Measurements from ENCODE around the gene DOCK11.
"Not testable (repeated sequence)": the region's sequence is repeated elsewhere in the genome, so short reads cannot be mapped to it uniquely, and the experiment has no call there.

The DOCK11 gene

DNA sequence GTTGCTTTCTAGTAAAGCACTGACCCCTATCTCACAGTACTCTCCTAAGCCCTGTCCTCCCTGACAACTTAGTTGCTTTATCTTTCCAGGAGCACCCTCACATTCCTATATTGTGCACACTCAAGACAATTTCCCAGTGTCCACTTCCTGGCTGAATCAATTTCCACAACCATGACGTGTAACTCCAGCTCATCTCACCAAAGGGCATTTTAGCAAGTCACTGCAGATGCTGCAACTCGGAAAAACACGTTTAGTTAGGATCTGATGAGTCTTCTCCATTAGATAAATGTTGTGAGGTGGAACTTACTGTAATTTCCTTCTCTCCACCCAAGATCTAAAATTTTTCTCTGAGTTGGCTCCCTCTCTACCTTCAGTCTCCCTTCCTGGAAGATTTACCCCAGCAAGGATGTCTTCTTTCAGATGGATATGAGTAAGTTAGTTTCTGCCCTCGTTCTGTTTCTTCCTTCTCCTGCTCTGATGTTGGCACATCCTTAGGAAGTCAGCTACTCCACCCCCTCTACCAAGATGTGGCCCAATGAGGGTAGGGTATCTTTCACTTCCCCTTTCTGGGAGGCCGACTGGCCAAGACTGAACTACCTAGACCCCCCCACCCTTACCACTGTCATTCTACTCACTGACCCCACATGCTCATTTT, 203.0 kb downstream of the DOCK11 start:
- Histone ChIP-seq H3K4me3 (ENCODE audit: low read depth, low read length) (no peak overlapping the region), H3K36me3 (replicated peaks) (no peaks in the 10 kb centered on the region), H3K27me3 (replicated peaks) (no peaks in the 10 kb centered on the region), H3K27ac (no peak overlapping the region)
- peak; percentile 2 for DNase-seq
- in situ Hi-C loops (cut with HindIII; ENCODE audit: low pct_ligation_motif_present, low sequenced_read_pairs), result no loop called here
- TF ChIP-seq, protein P1, sequence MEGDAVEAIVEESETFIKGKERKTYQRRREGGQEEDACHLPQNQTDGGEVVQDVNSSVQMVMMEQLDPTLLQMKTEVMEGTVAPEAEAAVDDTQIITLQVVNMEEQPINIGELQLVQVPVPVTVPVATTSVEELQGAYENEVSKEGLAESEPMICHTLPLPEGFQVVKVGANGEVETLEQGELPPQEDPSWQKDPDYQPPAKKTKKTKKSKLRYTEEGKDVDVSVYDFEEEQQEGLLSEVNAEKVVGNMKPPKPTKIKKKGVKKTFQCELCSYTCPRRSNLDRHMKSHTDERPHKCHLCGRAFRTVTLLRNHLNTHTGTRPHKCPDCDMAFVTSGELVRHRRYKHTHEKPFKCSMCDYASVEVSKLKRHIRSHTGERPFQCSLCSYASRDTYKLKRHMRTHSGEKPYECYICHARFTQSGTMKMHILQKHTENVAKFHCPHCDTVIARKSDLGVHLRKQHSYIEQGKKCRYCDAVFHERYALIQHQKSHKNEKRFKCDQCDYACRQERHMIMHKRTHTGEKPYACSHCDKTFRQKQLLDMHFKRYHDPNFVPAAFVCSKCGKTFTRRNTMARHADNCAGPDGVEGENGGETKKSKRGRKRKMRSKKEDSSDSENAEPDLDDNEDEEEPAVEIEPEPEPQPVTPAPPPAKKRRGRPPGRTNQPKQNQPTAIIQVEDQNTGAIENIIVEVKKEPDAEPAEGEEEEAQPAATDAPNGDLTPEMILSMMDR (IDR thresholded peaks at IDR 0.05; ENCODE audit: low read depth, low read length, missing control alignments), result no peak

DNA sequence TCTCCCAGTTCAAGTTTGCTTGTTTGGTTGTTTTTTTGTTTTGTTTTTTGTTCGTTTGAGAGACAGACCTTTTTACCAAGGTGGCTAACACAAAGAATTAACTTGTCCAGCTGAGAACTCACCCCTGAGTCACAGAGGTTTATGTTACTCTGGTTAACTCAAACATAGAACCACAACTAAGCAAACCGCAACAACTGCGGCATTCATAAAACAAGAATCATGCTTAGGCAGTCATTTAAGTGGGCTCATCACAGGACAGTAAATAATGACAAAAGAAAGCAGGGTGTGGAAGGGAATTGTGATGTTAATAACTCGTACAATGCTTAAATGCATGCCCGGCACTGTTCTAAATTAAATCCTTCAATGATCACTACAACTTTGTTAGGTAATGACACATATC, 207.1 kb downstream of the DOCK11 start:
- TF ChIP-seq, protein P1 (IDR thresholded peaks at IDR 0.05; ENCODE audit: low read depth, low read length, missing control alignments), result no peak
- Histone ChIP-seq H3K36me3 (replicated peaks) (no peaks in the 10 kb centered on the region), H3K27ac (no peak overlapping the region), H3K4me3 (ENCODE audit: low read depth, low read length) (no peak overlapping the region), H3K27me3 (replicated peaks) (no peaks in the 10 kb centered on the region)
- DNase-seq, result no peak
- in situ Hi-C loops (cut with HindIII; ENCODE audit: low pct_ligation_motif_present, low sequenced_read_pairs), result no loop called here

DNA sequence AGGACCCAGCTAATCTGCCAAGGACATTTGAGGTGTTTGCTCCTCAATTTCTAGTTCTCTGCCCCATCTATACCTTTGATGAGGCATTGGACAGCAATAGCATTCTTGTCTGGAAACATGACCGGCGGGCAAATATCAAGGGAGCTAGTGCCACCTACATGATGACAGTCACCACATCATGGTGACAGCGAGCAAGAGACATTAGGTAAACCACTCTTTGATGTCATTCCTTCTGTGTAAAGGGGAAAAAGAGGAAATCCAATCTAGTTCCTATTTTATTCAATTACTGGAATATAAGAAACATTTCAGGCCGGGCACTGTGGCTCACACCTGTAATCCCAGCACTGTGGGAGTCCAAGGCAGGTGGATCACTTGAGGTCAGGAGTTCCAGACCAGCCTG, 211.1 kb downstream of the DOCK11 start:
- DNase-seq, result no peak
- in situ Hi-C loops (cut with HindIII; ENCODE audit: low pct_ligation_motif_present, low sequenced_read_pairs), result no loop called here
- Histone ChIP-seq H3K4me3 (ENCODE audit: low read depth, low read length) (no peak overlapping the region), H3K27ac (no peak overlapping the region), H3K36me3 (replicated peaks) (no peaks in the 10 kb centered on the region), H3K27me3 (replicated peaks) (no peaks in the 10 kb centered on the region)
- TF ChIP-seq, protein P1 (IDR thresholded peaks at IDR 0.05; ENCODE audit: low read depth, low read length, missing control alignments), result no peak

DNA sequence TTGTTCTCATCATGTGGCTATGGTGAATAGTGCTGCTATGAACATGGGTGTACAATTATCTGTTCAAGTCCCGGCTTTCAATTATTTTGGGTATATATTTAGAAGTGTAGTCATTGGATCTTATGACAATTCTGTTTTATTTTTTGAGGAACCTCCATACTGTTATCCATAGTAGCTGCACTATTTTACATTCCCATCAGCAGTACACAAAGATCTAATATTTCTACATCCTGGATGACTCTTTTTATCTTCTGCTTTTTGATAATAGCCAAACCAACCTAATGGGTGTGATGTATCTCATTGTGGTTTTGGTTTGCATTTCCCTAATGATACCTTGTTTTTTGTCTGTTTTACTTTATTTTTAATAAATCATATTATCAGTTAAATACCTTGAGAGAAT, 218.9 kb downstream of the DOCK11 start:
- DNase-seq, result no peak
- TF ChIP-seq, protein P1 (IDR thresholded peaks at IDR 0.05; ENCODE audit: low read depth, low read length, missing control alignments), result no peak
- in situ Hi-C loops (cut with HindIII; ENCODE audit: low pct_ligation_motif_present, low sequenced_read_pairs), result no loop called here
- H3K4me3 ChIP-seq (ENCODE audit: low read depth, low read length), result no peak overlapping the region
- H3K27ac ChIP-seq, result no peak overlapping the region
- no peaks in the 10 kb centered on the region for H3K36me3 ChIP-seq (replicated peaks)
- no peaks in the 10 kb centered on the region for H3K27me3 ChIP-seq (replicated peaks)

DNA sequence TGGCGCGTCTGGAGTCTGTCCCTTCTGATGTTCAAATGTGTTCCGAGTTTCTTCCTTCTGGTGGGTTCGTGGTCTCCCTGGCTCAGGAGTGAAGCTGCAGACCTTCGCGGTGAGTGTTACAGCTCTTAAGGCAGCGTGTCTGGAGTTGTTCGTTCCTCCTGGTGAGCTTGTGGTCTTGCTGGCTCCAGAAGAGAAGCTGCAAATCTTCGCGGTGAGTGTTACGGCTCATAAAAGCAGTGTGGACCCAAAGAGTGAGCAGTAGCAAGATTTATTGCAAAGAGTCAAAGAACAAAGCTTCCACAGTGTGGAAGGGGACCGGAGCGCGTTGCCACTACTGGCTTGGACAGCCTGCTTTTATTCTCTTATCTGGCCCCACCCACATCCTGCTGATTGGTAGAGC, 220.3 kb downstream of the DOCK11 start:
- DNase-seq; H3K27ac ChIP-seq; H3K4me3 ChIP-seq (ENCODE audit: low read depth, low read length); H3K36me3 ChIP-seq (replicated peaks); H3K27me3 ChIP-seq (replicated peaks); in situ Hi-C loops (cut with HindIII; ENCODE audit: low pct_ligation_motif_present, low sequenced_read_pairs): not testable (repeated sequence)

DNA sequence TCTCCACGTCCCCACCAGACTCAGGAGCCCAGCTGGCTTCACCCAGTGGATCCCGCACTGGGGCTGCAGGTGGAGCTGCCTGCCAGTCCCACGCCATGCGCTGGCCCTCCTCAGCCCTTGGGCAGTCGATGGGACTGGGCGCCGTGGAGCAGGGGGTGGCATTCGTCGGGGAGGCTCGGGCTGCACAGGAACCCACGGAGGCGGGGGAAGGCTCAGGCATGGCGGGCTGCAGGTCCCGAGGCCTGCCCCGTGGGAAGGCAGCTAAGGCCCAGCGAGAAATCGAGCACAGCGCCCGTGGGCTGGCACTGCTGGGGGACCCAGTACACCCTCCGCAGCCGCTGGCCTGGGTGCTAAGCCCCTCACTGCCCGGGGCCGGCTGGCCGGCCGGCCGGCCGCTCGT, 221.2 kb downstream of the DOCK11 start:
- H3K27me3 ChIP-seq (replicated peaks); DNase-seq; H3K27ac ChIP-seq; H3K4me3 ChIP-seq (ENCODE audit: low read depth, low read length); in situ Hi-C loops (cut with HindIII; ENCODE audit: low pct_ligation_motif_present, low sequenced_read_pairs); H3K36me3 ChIP-seq (replicated peaks): not testable (repeated sequence)

DNA sequence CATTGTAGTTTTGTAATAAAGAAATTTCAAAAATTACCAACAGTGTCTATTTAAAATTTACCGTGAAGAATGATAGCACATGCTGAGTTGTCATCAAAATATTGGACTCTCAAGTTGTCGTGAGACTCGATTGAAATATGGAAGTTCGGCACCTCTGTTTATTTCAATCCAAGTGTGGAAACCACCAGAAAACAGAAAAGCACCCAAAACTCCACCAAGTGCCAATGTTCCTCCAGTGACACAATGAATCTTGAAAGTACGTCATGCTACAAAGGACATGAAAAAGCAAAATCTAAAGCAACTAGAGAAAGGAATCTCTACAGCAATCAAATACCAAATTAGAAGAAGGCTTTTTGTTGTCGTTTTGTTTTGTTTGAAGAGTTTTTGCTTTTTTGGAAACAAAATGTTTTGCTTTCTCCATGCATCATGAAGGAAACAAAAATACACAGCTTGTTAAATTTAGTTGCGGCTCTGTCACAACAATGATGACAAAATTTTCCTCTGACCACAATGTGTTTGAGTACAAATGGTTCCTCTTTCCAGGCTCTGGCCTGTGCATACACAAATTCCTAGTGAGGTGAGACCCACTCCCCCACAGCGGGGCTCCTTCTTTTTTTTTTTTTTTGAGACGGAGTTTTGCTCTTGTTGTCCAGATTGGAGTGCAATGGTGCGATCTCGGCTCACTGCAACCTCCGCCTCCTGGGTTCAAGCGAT, 222.2 kb downstream of the DOCK11 start:
- H3K27me3 ChIP-seq (replicated peaks), result no peaks in the 10 kb centered on the region
- H3K27ac ChIP-seq, result no peak overlapping the region
- DNase-seq, result no peak
- H3K4me3 ChIP-seq (ENCODE audit: low read depth, low read length), result no peak overlapping the region
- in situ Hi-C loops (cut with HindIII; ENCODE audit: low pct_ligation_motif_present, low sequenced_read_pairs), result no loop called here
- H3K36me3 ChIP-seq (replicated peaks), result no peaks in the 10 kb centered on the region
- TF ChIP-seq, protein P1 (IDR thresholded peaks at IDR 0.05; ENCODE audit: low read depth, low read length, missing control alignments), result no peak

Data from brain microvascular endothelial cell (primary cell).